GM12892 (cell line): Measurements from ENCODE around the gene SLC19A2.
"Not testable (repeated sequence)": the region's sequence is repeated elsewhere in the genome, so short reads cannot be mapped to it uniquely, and the experiment has no call there.

Experiments
- DNase-seq: peaks from one replicate; pipeline ENCODE4 v3.0.0; 2011; ENCODE audit not compliant: insufficient read length
- FAIRE-seq: peaks from 2 replicates; lab custom pipeline; 2011; peaks lifted over from hg19 to GRCh38; lab: Jason Lieb, UNC
- POLR2A ChIP-seq: IDR thresholded peaks from 2 replicates; pipeline ENCODE4 v1.6.1; 2011; ENCODE audit warnings: low read depth, low read length, control low read depth
- POLR2AphosphoS5 ChIP-seq: IDR thresholded peaks from 2 replicates; pipeline ENCODE4 v1.6.1; 2011; ENCODE audit warnings: low read depth, low read length, control low read depth
- TAF1 ChIP-seq: IDR thresholded peaks from 2 replicates; pipeline ENCODE4 v1.6.1; 2011; ENCODE audit warnings: low read depth, mild to moderate bottlenecking, control low read depth, low read length, borderline replicate concordance

The SLC19A2 gene

DNA sequence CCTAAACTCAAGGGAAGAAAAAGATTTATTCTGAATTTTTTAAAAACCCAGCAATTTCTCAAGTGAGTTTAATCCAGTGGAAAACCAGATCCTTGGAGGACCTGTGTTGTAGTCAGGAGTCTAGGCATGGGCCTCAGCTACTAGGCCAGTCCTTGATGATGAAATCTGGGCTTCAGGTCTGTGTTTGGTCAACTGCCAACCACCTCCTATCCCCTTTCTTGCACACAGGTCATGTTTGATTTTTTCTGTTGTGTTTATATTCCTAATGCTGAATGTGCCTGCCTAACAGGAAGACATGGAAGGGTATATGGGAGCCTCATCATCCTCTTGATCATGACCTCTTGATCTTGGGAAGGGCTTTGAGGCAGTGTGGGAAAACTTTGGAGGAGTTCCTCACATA is 38.2 kb upstream of the SLC19A2 start:
- DNase-seq (no peak), FAIRE-seq (no peak)

DNA sequence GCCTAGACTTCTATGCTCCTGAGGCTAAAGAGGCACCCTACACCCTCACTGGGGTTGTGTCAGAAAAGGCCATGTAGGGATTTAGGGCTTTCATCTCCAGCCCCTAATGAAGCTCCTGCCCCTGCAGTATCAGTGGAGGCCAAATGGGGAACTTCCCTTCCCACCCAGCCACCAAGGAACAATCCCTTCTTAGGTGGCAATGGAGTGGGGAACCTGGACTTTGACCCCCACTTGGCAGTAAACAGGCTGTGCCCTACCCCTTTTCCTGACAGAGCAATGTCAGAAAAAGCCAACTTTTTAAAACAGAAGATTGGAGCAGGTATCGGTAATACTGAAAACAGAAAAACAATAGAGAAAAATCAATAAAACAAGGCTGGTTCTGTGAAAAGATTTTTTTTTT is 35.5 kb upstream of the SLC19A2 start:
- DNase-seq (no peak), FAIRE-seq (no peak)
- TF ChIP-seq TAF1 (no peak), POLR2A (no peak), POLR2AphosphoS5 (no peak)

More for the DNA sequence above, 38.2 kb upstream of the SLC19A2 start:
- TF ChIP-seq POLR2A (no peak), TAF1 (no peak), POLR2AphosphoS5 (no peak)

- FAIRE-seq (no peak), DNase-seq (no peak)
- TF ChIP-seq POLR2AphosphoS5 (no peak), POLR2A (no peak), TAF1 (no peak)
These were observed 31.9 kb upstream of the SLC19A2 start for GRCh38 chr1:169517558-169518186.

GRCh38 chr1:169515641-169516040 is 29.9 kb upstream of the SLC19A2 start:
- TF ChIP-seq TAF1 (no peak), POLR2A (no peak), POLR2AphosphoS5 (no peak)
- DNase-seq = no peak
- FAIRE-seq = no peak

- no peak for TF ChIP-seq POLR2AphosphoS5
- no peak for TF ChIP-seq TAF1
- no peak for TF ChIP-seq POLR2A
- FAIRE-seq (no peak), DNase-seq (no peak)
These were observed 29.0 kb upstream of the SLC19A2 start for GRCh38 chr1:169514566-169515270.

GRCh38 chr1:169513208-169513607 is 27.5 kb upstream of the SLC19A2 start:
- DNase-seq = no peak

DNA sequence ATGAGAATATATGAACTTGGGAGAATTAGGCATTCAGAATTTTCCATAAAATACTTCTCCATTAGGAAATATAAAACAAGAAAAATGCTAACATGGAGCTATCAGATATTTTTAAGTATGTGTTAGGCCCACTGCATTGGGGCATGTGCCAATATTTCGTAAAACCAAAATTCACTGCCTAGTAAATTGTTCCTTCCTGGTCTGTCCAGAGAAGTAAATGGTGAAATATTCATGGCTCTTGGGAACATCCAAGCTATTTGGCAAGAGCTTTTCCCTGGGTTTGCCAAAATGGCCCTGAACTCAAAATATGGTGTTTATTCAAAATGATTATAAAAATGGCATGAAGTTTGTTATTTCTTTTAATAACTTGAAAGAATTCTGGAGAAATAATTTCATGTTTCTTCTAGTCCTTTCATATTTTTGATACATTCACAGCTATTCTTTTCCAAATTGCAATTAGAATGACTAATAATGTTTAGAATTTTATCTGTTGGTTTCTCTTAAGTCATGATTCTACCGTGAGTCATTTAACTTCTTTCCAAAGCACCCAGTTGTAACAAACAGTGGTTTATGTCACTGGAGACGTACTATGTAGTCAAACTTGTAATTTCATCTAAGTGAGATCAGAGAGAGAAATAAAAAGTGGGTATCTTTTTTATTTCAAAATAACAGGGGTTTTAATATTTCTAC is 25.7 kb upstream of the SLC19A2 start:
- TF ChIP-seq TAF1 (no peak), POLR2A (no peak), POLR2AphosphoS5 (no peak)
- DNase-seq = no peak
- no peak for FAIRE-seq

More at GRCh38 chr1:169513208-169513607, 27.5 kb upstream of the SLC19A2 start:
- no peak for TF ChIP-seq POLR2AphosphoS5
- TF ChIP-seq POLR2A = no peak
- TF ChIP-seq TAF1 = no peak
- no peak for FAIRE-seq

DNA sequence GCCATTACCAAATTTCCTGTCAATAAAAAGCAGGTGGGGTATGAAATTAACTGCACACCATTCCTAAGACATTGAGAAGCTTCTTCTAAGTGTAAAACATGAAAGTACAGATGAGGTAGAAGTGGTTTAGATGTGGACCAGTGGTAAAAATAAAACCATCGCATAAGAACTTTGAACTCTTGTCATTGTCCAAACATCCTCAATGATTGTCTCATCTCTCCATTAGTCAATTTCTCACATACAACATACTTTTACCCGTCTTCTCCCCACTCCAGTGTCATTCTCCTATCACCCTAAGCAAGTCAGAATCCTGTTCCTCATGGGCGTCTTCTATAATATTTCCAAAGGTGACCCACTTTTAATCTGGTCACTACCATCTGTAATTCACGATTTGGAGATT is 24.3 kb upstream of the SLC19A2 start:
- TF ChIP-seq POLR2A = no peak
- no peak for TF ChIP-seq TAF1
- no peak for TF ChIP-seq POLR2AphosphoS5
- no peak for DNase-seq
- FAIRE-seq = no peak

- no peak for FAIRE-seq
- no peak for DNase-seq
- no peak for TF ChIP-seq TAF1
- TF ChIP-seq POLR2A = no peak
- no peak for TF ChIP-seq POLR2AphosphoS5
These were observed 23.6 kb upstream of the SLC19A2 start for GRCh38 chr1:169509354-169509753.

- TF ChIP-seq POLR2A = no peak
- TF ChIP-seq POLR2AphosphoS5 = no peak
- DNase-seq (no peak), FAIRE-seq (peak; percentile 33)
These were observed 22.9 kb upstream of the SLC19A2 start for GRCh38 chr1:169508432-169509338.

DNA sequence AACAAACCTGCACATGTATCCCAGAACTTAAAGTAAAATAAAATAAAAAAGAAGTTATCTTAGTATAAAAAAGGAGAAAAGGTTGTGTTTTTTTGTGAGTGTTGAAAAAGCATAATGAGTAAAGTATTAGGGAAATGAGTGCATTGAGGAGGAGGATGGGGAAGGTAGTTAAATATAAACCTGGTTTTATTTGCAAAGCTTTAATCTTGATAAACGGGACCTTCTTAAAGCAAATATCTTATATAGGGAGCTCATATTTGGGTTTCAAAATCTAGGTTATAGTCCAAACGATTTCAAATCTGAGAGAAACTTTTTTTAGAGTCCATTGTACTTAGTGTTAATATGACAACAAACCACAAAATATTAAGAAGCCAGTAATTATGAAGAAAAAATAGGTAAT is 21.7 kb upstream of the SLC19A2 start:
- TF ChIP-seq TAF1 (no peak), POLR2AphosphoS5 (no peak), POLR2A (no peak)
- FAIRE-seq = no peak

DNA sequence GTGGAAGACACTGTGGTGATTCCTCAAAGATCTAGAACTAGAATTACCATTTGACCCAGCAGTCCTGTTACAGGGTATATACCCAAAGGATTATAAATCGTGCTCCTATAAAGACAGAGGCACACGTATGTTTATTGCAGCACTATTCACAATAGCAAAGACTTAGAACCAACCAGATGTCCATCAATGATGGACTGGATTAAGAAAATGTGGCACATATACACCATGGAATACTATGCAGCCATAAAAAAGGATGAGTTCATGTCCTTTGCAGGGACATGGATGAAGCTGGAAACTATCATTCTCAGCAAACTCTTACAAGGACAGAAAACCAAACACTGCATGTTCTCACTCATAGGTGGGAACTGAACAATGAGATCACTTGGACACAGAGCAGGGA is 17.9 kb upstream of the SLC19A2 start:
- not testable (repeated sequence) for DNase-seq, FAIRE-seq

More for the DNA sequence above, 21.7 kb upstream of the SLC19A2 start:
- no peak for DNase-seq
